ENCODE measurements around the gene NPC1L1. TPM values are rescaled to one million over a fixed set of nuclear protein-coding genes. Genes with fewer than 3 reads are reported as not detected.

NPC1L1 gene
- total and polyA plus RNA-seq, 10 of the 15 experiments (the other 5 are each of a cell fraction or from before 2014, with no cell fraction given) = 0.01 to 0.90 TPM; not detected in 8

GRCh38 chr7:44488955-44489354 is 52.2 kb downstream of the NPC1L1 start:
- RAD21 ChIA-PET (ENCODE audit: unreplicated experiment) = interaction anchor here (1.3 to 1.8 kb wide), 2 partner anchors 76 to 248 kb away, joined by 4 read pairs; no protein-coding TSS in a partner anchor
- H3K9ac ChIP-seq (ENCODE audit: control insufficient read depth, insufficient read depth, low read length) = no peak overlapping the region; the same call in 1 of the 2 replicates
- ATAC-seq = no peak
- H4K20me1 ChIP-seq (ENCODE audit: control insufficient read depth, insufficient read depth) = no peaks in the 10 kb centered on the region
- H3K9me3 ChIP-seq (replicated peaks; ENCODE audit: control insufficient read depth, insufficient read depth, low read length) = peaks cover 6% of the 10 kb centered on the region; the same call in 2 of the 3 replicates
- TF ChIP-seq BCLAF1 (IDR thresholded peaks at IDR 0.05) (no peak), MYC (IDR thresholded peaks at IDR 0.05; ENCODE audit: insufficient read depth, insufficient read length, insufficient replicate concordance, low read length, severe bottlenecking) (no peak), HDAC2 (IDR thresholded peaks at IDR 0.05) (no peak), PML (IDR thresholded peaks at IDR 0.05; ENCODE audit: low read length) (no peak), NR2C1 (IDR thresholded peaks at IDR 0.05) (no peak), SMC3 (IDR thresholded peaks at IDR 0.05; ENCODE audit: borderline replicate concordance, low read length) (no peak), EGR1 (IDR thresholded peaks at IDR 0.05; ENCODE audit: borderline replicate concordance in 1 of 2, low read depth in 2 of 2, low read length in 2 of 2) (no peak), EED (IDR thresholded peaks at IDR 0.05; ENCODE audit: low read depth) (no peak), NFXL1 (IDR thresholded peaks at IDR 0.05; ENCODE audit: borderline replicate concordance) (no peak), STAT1 (conservative IDR thresholded peaks at IDR 0.05) (no peak), ZBED1 (IDR thresholded peaks at IDR 0.05; ENCODE audit: borderline replicate concordance) (no peak), CUX1 (IDR thresholded peaks at IDR 0.05; ENCODE audit: insufficient replicate concordance, low read depth, low read length) (no peak)
- POLR2A ChIA-PET = no interaction called here
- 35% methylated on average over 3 of the region's 3 CpGs for WGBS (ENCODE audit: insufficient coverage, insufficient replicate concordance, low lambda C conversion rate, missing lambda C conversion rate)
- no peak for FAIRE-seq
- no TSS peak for BruUV-seq (replicated peaks)
- no peaks in the 10 kb centered on the region for H3K4me1 ChIP-seq (ENCODE audit: control insufficient read depth, insufficient read depth, low read length)
- intact Hi-C loops (cut with micrococcal nuclease; ENCODE audit: unreplicated experiment) = no loop called here
- no peaks in the 10 kb centered on the region for H3K27me3 ChIP-seq (replicated peaks in 1 of 2; ENCODE audit: control insufficient read depth in 2 of 2, insufficient read depth in 2 of 2, low read length in 1 of 2)
- DNase-seq (ENCODE audit: low read depth, low spot score) = no peak
- in situ Hi-C loops (cut with MboI) = no loop called here
- H3K27ac ChIP-seq (ENCODE audit: control insufficient read depth, insufficient read depth) = no peak overlapping the region
- CTCF ChIA-PET = interaction anchor here (0.8 to 3.4 kb wide), 5 partner anchors 9 to 248 kb away, joined by 3 to 15 read pairs (median 4); partner anchors contain the start of gene TMED4
- no peak overlapping the region for H2AFZ ChIP-seq (ENCODE audit: control insufficient read depth, low read depth, low read length)
- H3K4me3 ChIP-seq = peak overlapping the region; percentile 98
- peak overlapping the region; percentile 94 for H3K4me2 ChIP-seq (ENCODE audit: control insufficient read depth, insufficient read depth)
- peaks cover 3 to 7% of the 10 kb centered on the region in 2 experiments; a peak in 3 of 4 replicates for H3K36me3 ChIP-seq (ENCODE audit: control insufficient read depth in 2 of 2, insufficient read depth in 2 of 2, low read length in 1 of 2)
- H3K79me2 ChIP-seq (ENCODE audit: control insufficient read depth, insufficient read depth, low read length) = peaks cover 39% of the 10 kb centered on the region
- SMC1A ChIA-PET (ENCODE audit: uncharacterized antibody, unreplicated experiment) = interaction anchor here (0.6 to 0.8 kb wide), 2 partner anchors 27 to 469 kb away, joined by 3 read pairs; no protein-coding TSS in a partner anchor
